ENCODE data around the gene ACCSL.

The ACCSL gene

DNA sequence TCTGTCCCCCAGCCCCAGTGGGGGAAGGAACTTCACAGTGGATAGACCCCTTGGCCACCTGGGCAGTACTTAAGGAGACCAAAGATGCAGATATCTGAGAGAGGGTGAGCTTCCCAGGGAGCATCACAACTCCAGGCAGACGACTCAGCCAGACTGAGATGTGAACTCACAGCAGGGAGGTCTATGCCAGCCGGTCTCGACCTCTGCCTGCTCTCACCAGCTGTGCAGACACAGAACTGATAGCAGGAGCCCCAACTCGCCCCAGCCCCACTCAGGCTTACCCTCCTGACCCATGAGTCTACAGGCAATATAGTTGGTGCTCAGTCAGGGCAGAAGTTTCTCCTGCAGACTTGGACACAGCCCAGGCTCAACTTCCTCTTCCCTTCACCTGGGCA, 29.7 kb upstream of the ACCSL start:
- DNase-seq (ENCODE audit: low read depth in 2 of 2) = no peak

DNA sequence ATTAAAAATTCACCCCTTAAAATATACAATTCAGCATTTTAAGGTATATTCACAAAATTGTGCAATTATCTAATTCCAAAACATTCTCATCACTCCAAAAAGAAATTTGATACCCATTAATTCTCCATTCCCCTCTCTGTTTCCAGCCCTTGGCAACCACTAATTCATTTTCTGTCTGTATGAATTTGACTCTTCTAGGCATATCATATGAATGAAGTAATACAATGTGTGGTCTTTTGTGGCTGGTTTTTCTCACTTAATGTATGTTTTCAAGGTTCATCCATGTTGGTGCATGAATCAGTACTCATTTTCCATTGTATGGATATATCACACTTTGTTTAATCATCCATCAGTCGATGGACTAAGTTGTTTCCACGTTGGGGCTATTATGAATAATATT, 29.0 kb upstream of the ACCSL start:
- no peak for DNase-seq (ENCODE audit: low read depth in 2 of 2)

DNA sequence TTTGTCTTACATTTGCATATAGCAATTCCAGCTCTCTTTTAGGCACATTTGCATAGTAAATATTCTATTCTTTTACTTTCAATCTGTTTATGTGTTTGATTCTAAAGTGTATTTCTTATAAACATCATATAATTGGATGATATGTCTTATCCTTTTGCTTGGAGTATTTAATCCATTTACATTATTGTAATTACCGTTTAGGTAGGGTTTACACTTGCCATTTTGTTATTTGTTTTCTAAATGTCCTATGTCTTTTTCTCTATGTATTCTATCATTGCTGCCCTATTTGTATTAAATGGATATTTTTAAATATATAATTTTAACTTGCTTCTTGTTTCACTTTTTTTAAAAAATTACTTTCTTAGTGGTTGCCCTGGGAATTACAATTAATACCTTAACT, 22.8 kb upstream of the ACCSL start:
- DNase-seq (ENCODE audit: low read depth in 2 of 2) = no peak

DNA sequence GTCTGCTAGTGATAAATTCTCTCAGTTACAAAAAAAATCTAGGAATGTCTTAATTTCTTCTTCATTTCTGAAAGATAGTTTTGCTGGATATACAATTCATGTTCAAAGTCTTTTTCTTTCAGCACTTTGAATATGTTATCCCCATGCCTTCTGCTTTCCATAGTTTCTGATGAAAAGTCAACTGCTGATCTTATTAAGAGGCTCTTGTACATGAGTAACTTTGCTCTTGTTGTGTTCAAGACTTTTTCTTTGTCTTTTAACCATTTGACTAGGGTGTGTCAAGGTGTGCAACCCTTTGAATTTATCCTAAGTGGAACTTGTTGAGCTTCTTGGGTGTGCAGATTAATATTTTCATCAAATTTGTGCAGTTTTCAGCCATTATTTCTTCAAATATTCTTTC, 22.1 kb upstream of the ACCSL start:
- no peak for DNase-seq (ENCODE audit: low read depth in 2 of 2)

DNA sequence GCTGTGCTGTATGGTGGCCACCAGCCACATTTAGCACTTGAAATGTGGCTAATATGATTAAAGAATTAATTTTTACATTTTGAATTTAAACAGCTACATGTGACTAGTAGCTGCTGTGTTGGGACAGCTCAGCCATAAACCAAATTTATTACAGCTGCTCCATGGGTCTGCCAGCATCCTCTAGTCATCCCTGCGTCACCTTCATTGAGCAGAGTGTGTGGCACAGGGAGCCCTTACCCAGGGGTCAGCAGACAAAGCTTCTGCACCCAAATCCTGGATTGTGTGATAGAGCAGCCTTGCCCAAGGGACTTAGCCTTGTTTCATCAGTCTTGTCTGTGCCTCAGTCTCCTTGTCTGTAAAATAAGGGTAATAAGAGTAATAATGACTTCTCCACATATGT, 19.4 kb upstream of the ACCSL start:
- DNase-seq (ENCODE audit: low read depth in 2 of 2) = no peak

DNA sequence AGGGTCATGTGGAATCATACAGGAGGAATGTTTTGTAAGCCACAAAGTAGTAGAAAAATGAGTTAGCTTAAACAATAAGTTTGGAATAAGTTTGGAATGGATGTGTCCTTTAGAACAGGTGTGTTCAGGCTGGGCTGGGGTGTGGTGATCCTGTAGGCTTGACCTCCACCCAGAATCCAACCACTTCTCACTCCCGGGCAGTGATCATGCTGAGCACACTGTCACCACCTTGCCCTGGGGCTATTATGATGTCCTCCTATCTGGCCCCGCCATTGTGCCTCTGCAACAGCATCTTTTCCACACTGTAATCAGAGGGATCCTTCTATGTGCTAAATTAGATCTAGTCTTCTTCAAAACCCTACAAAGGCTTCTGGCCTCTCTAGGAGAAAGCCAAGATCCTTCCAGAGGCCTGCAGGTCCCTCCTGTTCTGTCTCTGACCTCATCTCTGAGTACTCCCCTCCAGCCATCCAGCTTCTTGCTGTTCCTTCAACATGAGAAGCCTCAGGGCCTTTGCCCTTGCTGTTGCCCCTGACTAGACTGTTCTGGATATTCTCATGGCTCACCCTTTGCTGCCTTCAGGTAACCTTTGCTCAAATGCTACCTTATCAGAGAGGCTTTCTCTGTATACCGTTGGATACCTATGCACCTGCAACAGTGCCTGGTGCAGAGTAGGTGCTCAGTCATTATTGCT, 18.8 kb upstream of the ACCSL start:
- DNase-seq (ENCODE audit: low read depth in 2 of 2) = no peak

DNA sequence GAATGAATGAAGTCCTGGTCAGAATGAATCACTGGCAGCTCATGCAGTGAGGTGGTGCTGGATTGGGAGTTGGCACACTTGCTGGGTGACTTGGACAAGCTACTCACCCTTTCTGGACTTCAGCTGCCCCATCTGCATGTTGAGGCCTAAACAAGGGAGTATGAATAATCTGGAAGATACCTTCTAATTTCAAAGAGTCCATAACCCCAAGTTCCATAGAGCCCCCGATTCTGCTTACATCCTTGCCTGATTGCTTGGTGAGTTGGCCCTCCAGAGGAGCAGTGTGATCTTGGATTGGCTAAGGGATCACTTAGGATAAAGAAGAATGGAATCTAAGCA, 18.3 kb upstream of the ACCSL start:
- no peak for DNase-seq (ENCODE audit: low read depth in 2 of 2)

DNA sequence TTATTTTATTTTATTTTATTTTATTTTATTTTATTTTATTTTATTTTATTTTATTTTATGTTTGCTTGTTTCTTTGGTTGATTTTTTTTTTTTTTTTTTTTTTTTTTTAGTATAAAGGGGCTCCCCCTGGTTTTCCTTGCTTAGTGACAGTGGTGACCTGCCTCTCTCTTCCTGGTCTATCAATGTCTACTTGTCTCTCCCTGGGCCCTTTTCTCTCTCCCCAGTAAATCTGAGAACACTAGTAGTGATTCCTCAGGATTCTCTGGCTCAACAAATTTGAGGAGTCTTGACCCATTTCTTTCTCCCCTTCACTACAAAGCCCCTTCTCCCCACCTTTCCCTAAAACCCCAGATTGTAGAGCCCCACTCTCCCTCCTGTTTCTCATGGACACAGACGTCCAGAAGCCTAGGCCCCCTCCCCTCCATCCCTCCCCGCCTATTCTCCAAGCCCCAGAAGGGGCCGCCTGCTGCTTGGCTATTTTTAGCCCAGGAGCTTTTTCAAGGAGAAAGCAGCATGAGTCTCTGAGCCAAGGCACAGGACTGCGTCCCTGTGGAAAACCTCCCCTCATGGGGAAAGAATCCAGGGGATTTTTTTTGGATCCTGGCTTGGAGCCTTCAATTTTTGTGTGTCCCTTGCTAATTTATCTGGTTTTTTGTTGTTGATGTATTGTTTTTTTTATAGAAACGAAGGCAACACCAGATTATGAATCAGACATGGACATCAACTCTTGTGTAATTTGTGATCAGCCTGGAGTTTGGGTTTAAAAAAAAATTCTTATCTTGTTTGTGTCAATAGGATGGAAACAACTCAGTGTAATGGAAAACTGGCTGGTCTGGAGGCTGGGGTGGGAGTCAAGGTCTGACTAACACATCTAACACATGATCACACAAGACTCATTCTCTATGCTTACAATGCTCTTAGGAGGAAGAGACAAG, 17.5 kb upstream of the ACCSL start:
- no peak for DNase-seq (ENCODE audit: low read depth in 2 of 2)

DNA sequence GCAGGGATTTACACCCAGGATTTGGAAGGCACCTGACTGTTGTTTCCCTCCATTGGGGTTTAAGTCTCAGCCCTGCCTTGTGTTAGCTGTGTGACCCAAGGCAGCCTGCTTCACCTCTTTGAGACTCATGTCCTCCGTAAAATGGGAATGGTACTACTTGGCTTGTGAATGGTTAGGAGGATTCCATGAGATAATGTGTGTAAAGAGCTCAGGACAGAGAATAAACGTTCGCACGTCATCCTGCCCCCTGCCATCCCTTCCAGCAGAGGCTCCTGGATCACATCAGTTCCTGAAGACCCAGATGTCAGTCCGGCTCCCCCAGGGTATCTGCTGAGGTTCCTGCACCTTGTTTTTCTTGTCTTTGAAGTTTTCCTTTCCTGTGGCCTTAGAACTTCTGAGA, 16.8 kb upstream of the ACCSL start:
- no peak for DNase-seq (ENCODE audit: low read depth in 2 of 2)

DNA sequence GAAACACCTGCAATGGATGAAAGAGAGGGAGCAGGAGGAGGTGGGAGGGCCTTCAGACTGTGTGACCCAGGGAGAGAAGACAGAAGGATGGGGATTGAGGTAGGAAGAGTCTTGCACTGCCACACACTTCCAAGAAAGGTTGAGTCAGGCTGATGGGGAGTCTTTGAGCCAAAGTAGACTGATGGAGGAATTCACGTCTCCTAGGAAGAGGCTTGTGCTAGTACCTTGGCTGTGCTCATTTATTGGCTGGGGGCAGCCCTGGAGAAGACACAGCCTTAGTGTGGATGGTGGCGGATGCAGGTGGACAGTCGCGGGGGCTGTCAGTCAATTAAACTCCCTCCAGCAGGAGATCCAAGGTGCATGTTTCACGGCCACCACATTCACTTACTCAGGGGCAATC, 16.2 kb upstream of the ACCSL start:
- DNase-seq (ENCODE audit: low read depth in 2 of 2) = no peak

DNA sequence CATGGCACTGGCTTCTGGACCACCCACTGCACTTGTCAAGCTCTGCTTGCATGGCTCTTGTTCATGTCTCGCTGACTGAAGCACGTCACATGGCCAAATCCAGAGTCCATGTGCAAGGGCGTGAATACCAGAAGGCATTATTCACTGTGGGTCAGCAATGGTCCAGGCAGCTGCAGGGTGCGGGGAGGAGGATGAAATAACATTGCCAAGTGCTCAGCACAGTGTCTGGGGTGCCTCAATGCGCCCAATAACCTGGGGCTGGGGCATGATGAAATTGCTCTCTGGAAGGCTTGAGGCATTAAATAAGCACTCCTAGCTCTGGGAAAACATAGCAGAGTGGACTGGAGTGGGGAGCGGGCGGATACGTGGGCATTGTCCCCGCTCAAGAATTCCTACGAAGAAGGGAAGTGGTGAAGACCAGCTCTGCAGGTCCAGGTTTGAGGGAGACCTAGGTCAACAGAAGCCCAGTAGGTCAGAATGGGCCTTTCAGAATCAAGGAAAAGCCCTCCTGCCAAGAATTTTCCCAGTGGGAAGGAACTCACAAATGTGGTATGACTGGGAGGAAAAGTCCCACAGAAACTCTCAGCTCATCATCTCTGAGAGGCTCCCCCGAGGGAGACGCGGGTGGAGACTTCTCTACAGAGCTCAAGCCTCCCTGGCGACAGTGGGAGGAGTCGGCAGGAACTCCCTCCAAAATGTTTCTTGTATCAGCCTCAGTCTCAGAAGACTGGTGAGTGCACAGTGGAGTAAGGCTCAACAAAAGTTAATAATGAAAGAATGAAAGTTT, 15.3 kb upstream of the ACCSL start:
- DNase-seq (ENCODE audit: low read depth in 2 of 2) = no peak

DNA sequence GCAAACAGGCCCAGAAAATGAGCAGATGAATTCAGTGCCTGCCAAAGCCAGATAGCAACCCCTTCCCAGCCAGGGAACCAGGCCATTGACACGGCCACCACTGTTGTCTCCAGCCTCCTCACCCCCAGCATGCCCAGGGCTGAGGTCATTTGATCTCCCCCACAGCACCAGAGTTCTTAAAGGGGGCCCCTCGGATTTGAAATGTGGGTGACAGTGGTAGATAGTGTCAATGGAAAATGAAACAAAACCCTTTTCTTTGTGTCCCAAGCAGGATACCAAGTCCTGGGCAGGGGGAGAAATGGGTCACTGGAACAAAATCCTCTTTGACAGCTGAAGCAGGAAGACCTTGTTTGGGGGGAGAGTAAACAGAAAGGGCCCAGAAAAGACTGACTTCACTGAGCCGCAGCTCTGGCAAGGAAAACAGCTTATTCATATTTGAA, 14.3 kb upstream of the ACCSL start:
- no peak for DNase-seq (ENCODE audit: low read depth in 2 of 2)

DNA sequence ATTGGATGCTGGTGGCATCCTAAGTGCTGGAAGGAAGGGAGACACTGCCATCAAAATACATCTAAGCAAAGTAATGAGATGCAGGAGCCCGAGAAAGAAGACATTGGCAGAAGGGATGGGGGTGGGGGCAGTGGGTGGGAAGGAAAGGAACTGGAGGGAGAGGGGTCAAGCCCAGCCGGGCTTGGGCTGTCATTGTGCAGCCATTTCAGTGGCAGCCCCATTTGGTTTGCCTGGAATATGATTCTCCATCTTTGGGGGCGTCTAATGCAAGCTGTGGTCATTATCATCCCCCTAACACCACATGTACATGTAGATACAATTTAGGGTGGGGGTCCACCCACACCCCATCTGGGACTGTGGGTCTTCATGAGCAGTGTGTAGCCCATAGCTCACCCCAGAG, 13.9 kb upstream of the ACCSL start:
- no peak for DNase-seq (ENCODE audit: low read depth in 2 of 2)

DNA sequence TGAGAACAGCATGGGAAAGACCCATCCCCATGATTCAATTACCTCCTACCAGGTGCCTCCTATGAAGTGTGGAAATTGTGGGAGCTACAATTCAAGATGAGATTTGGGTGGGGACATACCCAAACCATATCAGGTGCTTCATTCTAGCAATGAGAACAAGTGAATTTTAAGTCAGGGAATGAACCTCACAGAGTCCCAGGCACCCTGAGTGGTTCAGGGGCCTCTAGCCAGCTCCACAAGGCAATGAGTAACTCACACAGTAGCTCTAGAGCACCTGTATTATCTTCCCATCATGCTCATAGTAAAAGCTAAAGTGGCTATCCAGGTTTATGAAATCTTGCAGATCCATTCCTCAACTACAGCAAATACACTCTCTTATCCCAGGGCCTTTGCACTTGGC, 13.1 kb upstream of the ACCSL start:
- DNase-seq (ENCODE audit: low read depth in 2 of 2) = no peak

DNA sequence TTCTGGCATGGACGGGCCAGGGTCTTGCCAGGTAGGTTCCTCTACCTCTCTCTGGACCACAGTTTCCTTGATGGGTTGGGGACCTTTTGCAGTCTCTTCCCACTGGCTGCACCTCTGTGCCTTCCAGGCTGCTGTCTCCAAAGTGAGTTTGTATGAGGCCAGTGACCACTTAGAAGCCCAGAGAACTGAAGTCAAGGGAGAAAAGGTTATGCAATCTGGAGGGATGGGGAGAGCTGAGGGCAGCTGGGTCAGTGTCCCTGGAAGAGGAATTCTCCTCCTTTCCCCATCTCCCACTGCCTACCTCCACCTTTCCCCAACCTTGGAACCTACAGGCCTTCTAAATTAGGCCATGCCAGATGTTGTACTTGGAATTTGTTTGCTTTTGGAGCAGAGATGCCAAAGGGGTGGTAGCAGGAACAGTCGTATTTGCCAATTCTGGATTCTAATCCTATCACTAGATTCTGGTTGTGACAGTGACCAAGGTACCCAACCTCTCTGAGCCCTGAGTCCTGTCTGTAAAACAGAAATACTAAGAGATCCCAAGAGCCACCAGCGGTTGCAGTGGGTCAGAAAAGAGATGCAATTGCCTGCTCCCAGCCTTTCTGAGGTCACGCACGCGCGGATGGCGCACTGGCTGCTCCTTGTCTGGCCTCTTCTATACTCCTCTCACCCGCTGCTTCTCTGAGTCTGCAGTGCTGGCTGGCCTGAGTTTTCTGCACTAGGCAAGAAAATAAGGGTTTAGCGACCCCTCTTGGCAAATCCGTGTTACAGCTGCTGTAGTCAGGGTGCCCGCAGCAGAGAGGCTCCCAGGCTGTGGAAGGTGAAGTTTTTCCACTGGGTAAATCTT, 10.7 kb upstream of the ACCSL start:
- no peak for DNase-seq (ENCODE audit: low read depth in 2 of 2)

DNA sequence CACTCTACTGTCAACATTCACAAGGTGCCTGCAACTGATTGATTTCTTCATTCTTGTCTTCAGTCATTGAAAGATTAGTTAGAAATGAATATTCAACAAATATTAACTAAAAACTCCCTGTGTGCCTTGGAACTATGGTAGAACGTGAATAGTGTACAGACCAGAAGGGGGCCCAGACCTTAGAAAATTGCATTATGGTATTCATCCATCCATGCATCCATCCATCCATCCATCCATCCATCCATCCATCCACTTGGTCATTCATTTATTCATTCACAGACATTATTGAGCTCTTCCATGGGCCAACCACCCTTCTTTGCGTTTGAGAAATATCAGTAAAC, 10.2 kb upstream of the ACCSL start:
- no peak for DNase-seq (ENCODE audit: low read depth in 2 of 2)

DNA sequence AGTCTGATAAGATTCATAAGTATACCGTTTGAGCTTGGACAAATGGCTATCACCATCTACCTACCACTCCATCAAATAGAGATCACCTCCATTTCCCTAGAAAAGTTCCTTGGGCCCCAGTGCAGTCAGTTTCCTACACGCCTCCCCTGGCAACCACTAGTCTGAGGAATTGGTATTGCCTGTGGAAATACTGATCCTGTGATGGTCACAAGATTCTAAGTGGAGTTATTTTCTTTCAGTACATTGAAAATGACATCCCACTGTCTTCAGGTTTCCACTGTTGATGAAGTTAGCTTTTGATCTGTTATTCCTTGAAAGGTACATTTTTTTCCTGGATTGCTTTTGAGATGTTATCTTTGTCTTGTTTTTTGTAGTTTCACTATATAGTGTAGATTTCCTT, 4.6 kb upstream of the ACCSL start:
- no peak for DNase-seq (ENCODE audit: low read depth in 2 of 2)

DNA sequence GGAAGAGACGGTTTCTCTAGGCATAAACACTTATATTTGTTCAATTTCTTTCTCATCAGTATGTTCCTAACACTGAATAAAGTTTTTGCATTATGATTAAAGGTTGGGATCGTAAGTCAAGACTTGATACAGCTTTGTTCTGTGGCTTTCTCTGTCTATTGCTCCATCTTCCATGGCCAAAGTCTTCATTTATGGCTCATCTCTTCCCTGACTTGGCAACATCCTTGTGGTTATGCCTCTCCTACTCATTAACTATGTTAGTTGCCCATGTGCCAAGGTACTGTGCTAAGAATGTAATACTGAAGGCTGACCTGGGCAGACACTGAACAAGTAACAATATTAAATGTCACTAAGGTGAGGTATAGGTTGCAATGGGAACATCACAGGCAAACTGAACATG, 1.6 kb upstream of the ACCSL start:
- no peak for DNase-seq (ENCODE audit: low read depth in 2 of 2)

DNA sequence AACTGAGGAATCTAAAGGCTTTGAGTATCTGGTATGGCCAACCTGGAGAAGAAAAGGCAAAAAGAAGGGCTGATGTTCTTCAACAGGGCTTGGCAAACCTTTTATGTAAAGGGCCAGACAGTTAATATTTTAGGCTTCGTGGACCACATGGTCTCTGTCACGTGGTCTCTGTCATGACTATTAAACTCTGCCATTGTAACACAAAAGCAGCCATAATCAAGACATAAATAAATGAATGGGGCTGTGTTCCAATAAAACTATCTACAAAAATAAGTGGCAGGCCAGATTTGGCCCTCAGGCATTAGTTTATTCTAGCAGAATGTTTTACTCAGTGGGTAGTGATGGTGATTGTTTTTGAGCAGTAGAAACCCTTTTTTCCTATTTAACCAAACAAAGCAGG, 483 bp upstream of the ACCSL start:
- no peak for DNase-seq (ENCODE audit: low read depth in 2 of 2)

DNA sequence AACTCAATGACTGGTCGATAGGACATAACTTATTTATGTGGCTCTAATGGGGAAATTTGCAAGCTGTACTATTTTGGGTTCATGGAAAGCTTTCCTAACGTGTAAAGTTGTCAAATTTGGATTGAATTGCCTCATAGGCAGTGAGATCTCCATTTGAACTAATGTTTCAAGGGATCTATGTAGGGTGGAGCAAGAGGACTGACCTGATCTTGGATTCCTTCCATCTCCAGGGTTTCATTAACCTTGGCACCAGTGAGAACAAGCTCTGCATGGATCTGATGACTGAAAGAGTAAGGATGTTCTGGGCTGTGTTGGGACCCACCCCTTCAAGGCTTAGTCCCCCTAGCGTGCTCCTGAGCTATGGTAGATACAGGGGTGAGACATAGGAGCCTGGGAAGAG, 2.1 kb downstream of the ACCSL start:
- DNase-seq (ENCODE audit: low read depth in 2 of 2) = no peak

DNA sequence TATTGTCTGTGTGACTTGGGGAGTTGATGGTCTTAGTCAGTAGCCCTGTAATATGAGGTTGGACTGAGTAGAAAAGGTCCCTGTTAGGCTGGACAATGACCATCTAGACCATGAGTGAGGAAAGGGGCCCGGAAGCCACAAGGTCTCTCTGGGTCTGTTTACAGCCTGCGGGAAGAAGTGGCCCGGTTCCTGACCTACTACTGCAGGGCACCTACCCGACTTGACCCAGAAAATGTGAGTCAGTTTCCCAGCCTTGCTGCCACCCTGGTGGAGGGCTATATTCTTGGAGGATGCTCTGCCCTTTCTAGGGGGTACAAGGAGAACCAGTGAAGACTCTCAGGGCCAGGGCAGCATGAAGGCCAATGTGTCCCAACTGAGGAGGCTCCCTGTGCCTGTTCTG, 3.4 kb downstream of the ACCSL start:
- DNase-seq (ENCODE audit: low read depth in 2 of 2) = no peak

DNA sequence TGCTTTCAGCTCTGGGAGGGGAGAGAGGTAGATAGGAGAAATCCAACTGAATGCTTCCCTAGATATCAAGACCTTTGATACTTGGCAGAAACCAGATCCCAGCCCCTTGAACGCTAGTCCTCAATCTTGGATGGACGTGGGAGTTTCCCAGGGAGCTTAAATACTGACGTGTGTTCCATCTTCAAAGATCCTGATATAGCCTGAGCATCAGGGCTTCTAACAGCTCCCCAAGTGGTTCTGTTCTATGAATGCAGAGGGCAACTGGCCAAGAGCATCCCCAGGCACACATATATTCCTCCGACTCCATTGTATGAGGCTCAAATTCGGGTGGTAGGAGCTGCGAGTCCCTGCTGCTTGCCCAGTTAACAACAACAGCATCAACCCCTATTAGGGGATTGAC, 9.6 kb downstream of the ACCSL start:
- DNase-seq (ENCODE audit: low read depth in 2 of 2) = no peak
